ENCODE data around the gene CALML5.

DNA sequence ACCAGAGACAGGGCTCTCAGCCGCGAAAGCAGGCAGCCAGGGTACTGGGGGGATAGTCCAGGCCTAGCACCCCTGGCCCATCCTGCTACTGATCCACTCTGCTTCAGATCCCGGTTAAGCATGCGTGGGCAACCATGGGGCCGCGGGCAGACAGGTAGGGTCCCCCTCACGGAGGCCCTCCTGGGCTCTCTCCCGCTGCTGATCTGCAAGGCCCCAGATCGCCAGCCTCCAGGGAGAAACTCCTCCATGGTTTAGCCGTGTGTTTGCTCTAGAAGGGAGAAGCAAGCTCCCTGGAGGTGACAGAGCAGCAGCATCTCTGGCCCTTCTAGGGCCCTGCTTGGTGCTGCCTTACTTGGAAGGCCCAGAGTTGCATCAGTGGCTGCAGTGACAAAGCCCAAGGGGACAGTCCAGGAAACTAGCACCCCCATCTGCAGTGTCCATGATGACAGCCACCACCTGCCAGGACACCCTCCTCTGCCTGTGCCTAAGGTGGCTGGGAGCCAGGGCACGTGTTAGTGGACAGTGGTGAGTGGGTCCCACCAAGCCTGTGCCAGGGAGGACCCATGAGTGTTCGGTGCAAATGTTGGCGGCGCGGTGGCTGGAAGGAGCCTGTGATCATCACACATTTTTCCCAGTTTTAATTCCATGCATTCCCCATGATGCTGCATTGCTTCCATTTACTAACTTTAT lies 29.2 kb downstream of the CALML5 start:
- no peak for TF ChIP-seq POLR2A (IDR thresholded peaks at IDR 0.05)
- TF ChIP-seq, protein P1, sequence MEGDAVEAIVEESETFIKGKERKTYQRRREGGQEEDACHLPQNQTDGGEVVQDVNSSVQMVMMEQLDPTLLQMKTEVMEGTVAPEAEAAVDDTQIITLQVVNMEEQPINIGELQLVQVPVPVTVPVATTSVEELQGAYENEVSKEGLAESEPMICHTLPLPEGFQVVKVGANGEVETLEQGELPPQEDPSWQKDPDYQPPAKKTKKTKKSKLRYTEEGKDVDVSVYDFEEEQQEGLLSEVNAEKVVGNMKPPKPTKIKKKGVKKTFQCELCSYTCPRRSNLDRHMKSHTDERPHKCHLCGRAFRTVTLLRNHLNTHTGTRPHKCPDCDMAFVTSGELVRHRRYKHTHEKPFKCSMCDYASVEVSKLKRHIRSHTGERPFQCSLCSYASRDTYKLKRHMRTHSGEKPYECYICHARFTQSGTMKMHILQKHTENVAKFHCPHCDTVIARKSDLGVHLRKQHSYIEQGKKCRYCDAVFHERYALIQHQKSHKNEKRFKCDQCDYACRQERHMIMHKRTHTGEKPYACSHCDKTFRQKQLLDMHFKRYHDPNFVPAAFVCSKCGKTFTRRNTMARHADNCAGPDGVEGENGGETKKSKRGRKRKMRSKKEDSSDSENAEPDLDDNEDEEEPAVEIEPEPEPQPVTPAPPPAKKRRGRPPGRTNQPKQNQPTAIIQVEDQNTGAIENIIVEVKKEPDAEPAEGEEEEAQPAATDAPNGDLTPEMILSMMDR (IDR thresholded peaks at IDR 0.05): no peak

Measured in prostate gland (tissue), 2 donors.